ENCODE results near the gene AXIN1. TPM values are rescaled to one million over a fixed set of nuclear protein-coding genes. Genes with fewer than 3 reads are reported as not detected.
"Not testable (repeated sequence)": the region's sequence is repeated elsewhere in the genome, so short reads cannot be mapped to it uniquely, and the experiment has no call there.

AXIN1 gene
- total RNA-seq, 1 experiment from 2014 or later = 32.7 TPM

GRCh38 chr16:333406-334094, 19.0 kb downstream of the AXIN1 start:
- TF ChIP-seq EZH2 (IDR thresholded peaks at IDR 0.05; ENCODE audit: borderline replicate concordance, low read depth, low read length, poor library complexity, severe bottlenecking) = no peak
- ChIA-PET POLR2A (ENCODE audit: low non-redundant PET) (no interaction called here), CTCF (interaction anchor here (0.6 kb wide), 1 partner anchor 148 kb away, joined by 3 read pairs; no protein-coding TSS in a partner anchor)
- BruUV-seq (replicated peaks) = no TSS peak
- no peak for DNase-seq (ENCODE audit: low spot score)
- no peaks in the 10 kb centered on the region for H3K36me3 ChIP-seq (ENCODE audit: insufficient read depth, low read length, poor library complexity, severe bottlenecking)
- intact Hi-C loops (cut with micrococcal nuclease; ENCODE audit: unreplicated experiment) = no loop called here
- H3K4me3 ChIP-seq (ENCODE audit: low read depth, low read length, poor library complexity, severe bottlenecking) = no peak overlapping the region
- no peaks in the 10 kb centered on the region for H3K9me3 ChIP-seq (ENCODE audit: low read depth, low read length, poor library complexity, severe bottlenecking)
- H3K4me1 ChIP-seq (ENCODE audit: insufficient read depth, low read length, poor library complexity, severe bottlenecking) = no peaks in the 10 kb centered on the region
- H3K27me3 ChIP-seq (replicated peaks; ENCODE audit: insufficient read depth, low read depth, low read length, poor library complexity) = no peaks in the 10 kb centered on the region
- no peak overlapping the region for H3K27ac ChIP-seq (ENCODE audit: low read depth, low read length, poor library complexity, severe bottlenecking)

GRCh38 chr16:331181-331814, 21.2 kb downstream of the AXIN1 start:
- H3K4me3 ChIP-seq (ENCODE audit: low read depth, low read length, poor library complexity, severe bottlenecking); H3K27me3 ChIP-seq (replicated peaks; ENCODE audit: insufficient read depth, low read depth, low read length, poor library complexity); intact Hi-C loops (cut with micrococcal nuclease; ENCODE audit: unreplicated experiment); H3K4me1 ChIP-seq (ENCODE audit: insufficient read depth, low read length, poor library complexity, severe bottlenecking); H3K36me3 ChIP-seq (ENCODE audit: insufficient read depth, low read length, poor library complexity, severe bottlenecking); H3K9me3 ChIP-seq (ENCODE audit: low read depth, low read length, poor library complexity, severe bottlenecking); H3K27ac ChIP-seq (ENCODE audit: low read depth, low read length, poor library complexity, severe bottlenecking); DNase-seq (ENCODE audit: low spot score); CTCF ChIA-PET; BruUV-seq (replicated peaks); POLR2A ChIA-PET (ENCODE audit: low non-redundant PET): not testable (repeated sequence)

- H3K36me3 ChIP-seq (ENCODE audit: insufficient read depth, low read length, poor library complexity, severe bottlenecking) = no peaks in the 10 kb centered on the region
- ChIA-PET POLR2A (ENCODE audit: low non-redundant PET) (no interaction called here), CTCF (no interaction called here)
- BruUV-seq (replicated peaks) = no TSS peak
- H3K27ac ChIP-seq (ENCODE audit: low read depth, low read length, poor library complexity, severe bottlenecking) = no peak overlapping the region
- no peak for TF ChIP-seq EZH2 (IDR thresholded peaks at IDR 0.05; ENCODE audit: borderline replicate concordance, low read depth, low read length, poor library complexity, severe bottlenecking)
- TF ChIP-seq, protein P1, sequence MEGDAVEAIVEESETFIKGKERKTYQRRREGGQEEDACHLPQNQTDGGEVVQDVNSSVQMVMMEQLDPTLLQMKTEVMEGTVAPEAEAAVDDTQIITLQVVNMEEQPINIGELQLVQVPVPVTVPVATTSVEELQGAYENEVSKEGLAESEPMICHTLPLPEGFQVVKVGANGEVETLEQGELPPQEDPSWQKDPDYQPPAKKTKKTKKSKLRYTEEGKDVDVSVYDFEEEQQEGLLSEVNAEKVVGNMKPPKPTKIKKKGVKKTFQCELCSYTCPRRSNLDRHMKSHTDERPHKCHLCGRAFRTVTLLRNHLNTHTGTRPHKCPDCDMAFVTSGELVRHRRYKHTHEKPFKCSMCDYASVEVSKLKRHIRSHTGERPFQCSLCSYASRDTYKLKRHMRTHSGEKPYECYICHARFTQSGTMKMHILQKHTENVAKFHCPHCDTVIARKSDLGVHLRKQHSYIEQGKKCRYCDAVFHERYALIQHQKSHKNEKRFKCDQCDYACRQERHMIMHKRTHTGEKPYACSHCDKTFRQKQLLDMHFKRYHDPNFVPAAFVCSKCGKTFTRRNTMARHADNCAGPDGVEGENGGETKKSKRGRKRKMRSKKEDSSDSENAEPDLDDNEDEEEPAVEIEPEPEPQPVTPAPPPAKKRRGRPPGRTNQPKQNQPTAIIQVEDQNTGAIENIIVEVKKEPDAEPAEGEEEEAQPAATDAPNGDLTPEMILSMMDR (conservative IDR thresholded peaks at IDR 0.05; ENCODE audit: low read depth, low read length) = no peak
- H3K27me3 ChIP-seq (replicated peaks; ENCODE audit: insufficient read depth, low read depth, low read length, poor library complexity) = no peaks in the 10 kb centered on the region
- H3K9me3 ChIP-seq (ENCODE audit: low read depth, low read length, poor library complexity, severe bottlenecking) = no peaks in the 10 kb centered on the region
- H3K4me1 ChIP-seq (ENCODE audit: insufficient read depth, low read length, poor library complexity, severe bottlenecking) = no peaks in the 10 kb centered on the region
- H3K4me3 ChIP-seq (ENCODE audit: low read depth, low read length, poor library complexity, severe bottlenecking) = no peak overlapping the region
- no peak for DNase-seq (ENCODE audit: low spot score)
- intact Hi-C loops (cut with micrococcal nuclease; ENCODE audit: unreplicated experiment) = no loop called here
Measured at GRCh38 chr16:330741-331140, 21.8 kb downstream of the AXIN1 start.

- Histone ChIP-seq H3K27me3 (replicated peaks; ENCODE audit: insufficient read depth, low read depth, low read length, poor library complexity) (no peaks in the 10 kb centered on the region), H3K36me3 (ENCODE audit: insufficient read depth, low read length, poor library complexity, severe bottlenecking) (no peaks in the 10 kb centered on the region), H3K4me3 (ENCODE audit: low read depth, low read length, poor library complexity, severe bottlenecking) (no peak overlapping the region), H3K27ac (ENCODE audit: low read depth, low read length, poor library complexity, severe bottlenecking) (no peak overlapping the region), H3K4me1 (ENCODE audit: insufficient read depth, low read length, poor library complexity, severe bottlenecking) (peaks cover 12% of the 10 kb centered on the region), H3K9me3 (ENCODE audit: low read depth, low read length, poor library complexity, severe bottlenecking) (no peaks in the 10 kb centered on the region)
- intact Hi-C loops (cut with micrococcal nuclease; ENCODE audit: unreplicated experiment) = no loop called here
- no TSS peak for BruUV-seq (replicated peaks)
- DNase-seq (ENCODE audit: low spot score) = no peak
- CTCF ChIA-PET = no interaction called here
- POLR2A ChIA-PET (ENCODE audit: low non-redundant PET) = no interaction called here
- TF ChIP-seq, protein P1 (conservative IDR thresholded peaks at IDR 0.05; ENCODE audit: low read depth, low read length) = no peak
- TF ChIP-seq EZH2 (IDR thresholded peaks at IDR 0.05; ENCODE audit: borderline replicate concordance, low read depth, low read length, poor library complexity, severe bottlenecking) = no peak
Measured at GRCh38 chr16:325375-326145, 27.0 kb downstream of the AXIN1 start.
